CD8-positive, alpha-beta memory T cell (primary cell): ENCODE results near the gene SNRPA. TPM values are rescaled to one million over a fixed set of nuclear protein-coding genes. Genes with fewer than 3 reads are reported as not detected.
"Not testable (repeated sequence)": the region's sequence is repeated elsewhere in the genome, so short reads cannot be mapped to it uniquely, and the experiment has no call there.

Experiments
- CTCF ChIA-PET: fragments of 350-600 bp; sonication (Branson Sonifier 250); formaldehyde crosslinking; loops from one replicate; lab custom pipeline; 2021; ENCODE audit warnings: antibody characterized with exemption; lab: Charles Lee
- POLR2A ChIA-PET: fragments of 350-600 bp; sonication (Branson Sonifier 250); formaldehyde crosslinking; loops from one replicate; lab custom pipeline; 2021; ENCODE audit warnings: antibody characterized with exemption; lab: Charles Lee
- DNase-seq, 5 donors: peaks; one replicate each; pipeline versions ENCODE4 v3.0.0 to v3.0.0-alpha.2; 2020 to 2022; ENCODE audit warnings: mixed read lengths in 1 of 5
- H3K27ac ChIP-seq: one replicate; pipeline ENCODE4 v1.7.0; 2013; ENCODE audit warnings: low read depth, mild to moderate bottlenecking, low read length, moderate library complexity
- H3K27me3 ChIP-seq: 2 replicates; pipeline ENCODE4 v1.7.0; 2013; ENCODE audit warnings: low read length, mild to moderate bottlenecking; ENCODE audit not compliant: insufficient read depth, poor library complexity, severe bottlenecking
- H3K36me3 ChIP-seq: 2 replicates; pipeline ENCODE4 v1.7.0; 2013; ENCODE audit warnings: mild to moderate bottlenecking, low read length, moderate library complexity; ENCODE audit not compliant: insufficient read depth
- H3K4me1 ChIP-seq: 2 replicates; pipeline ENCODE4 v1.7.0; 2013; ENCODE audit warnings: mild to moderate bottlenecking, low read length, moderate library complexity; ENCODE audit not compliant: insufficient read depth
- H3K4me3 ChIP-seq: 2 replicates; pipeline ENCODE4 v1.7.0; 2013; ENCODE audit warnings: mild to moderate bottlenecking, low read length
- H3K9me3 ChIP-seq: 2 replicates; pipeline ENCODE4 v1.7.0; 2013; ENCODE audit warnings: mild to moderate bottlenecking, low read length
- H3K27ac Mint-ChIP-seq, 8 donors: one replicate each; pipeline ENCODE4 v1.8.0; 2020 to 2021; ENCODE audit warnings: mixed read lengths in 8 of 8, mild to moderate bottlenecking in 6 of 8, inconsistent platforms in 3 of 8, moderate library complexity in 3 of 8
- H3K27me3 Mint-ChIP-seq, 2 donors: one replicate each; pipeline ENCODE4 v1.8.0; 2020 to 2021; ENCODE audit warnings: mixed read lengths in 2 of 2, mild to moderate bottlenecking in 1 of 2, moderate library complexity in 1 of 2
- H3K36me3 Mint-ChIP-seq, 3 donors: one replicate each; pipeline ENCODE4 v1.8.0; 2020 to 2021; ENCODE audit warnings: mixed read lengths in 3 of 3, inconsistent platforms in 1 of 3, mild to moderate bottlenecking in 1 of 3
- H3K4me1 Mint-ChIP-seq, 3 donors: one replicate each; pipeline ENCODE4 v1.8.0; 2020 to 2021; ENCODE audit warnings: mixed read lengths in 3 of 3, inconsistent platforms in 1 of 3, mild to moderate bottlenecking in 1 of 3
- H3K4me3 Mint-ChIP-seq, 7 donors: one replicate each; pipeline ENCODE4 v1.8.0; 2020 to 2021; ENCODE audit warnings: mixed read lengths in 7 of 7, mild to moderate bottlenecking in 6 of 7, moderate library complexity in 4 of 7, inconsistent platforms in 2 of 7
- H3K9me3 Mint-ChIP-seq, 5 donors: one replicate each; pipeline ENCODE4 v1.8.0; 2020 to 2022; ENCODE audit warnings: mixed read lengths in 5 of 5, mild to moderate bottlenecking in 3 of 5, moderate library complexity in 2 of 5, inconsistent platforms in 1 of 5
- polyA plus RNA-seq: library from polyadenylated mRNA; unstranded; fragments of 300-500 nt; fragmentation: Illumina TruSeq; gene quantifications from one replicate; pipeline ENCODE4 v1.2.3, GENCODE V29; 2021
- total RNA-seq, 2 experiments: library from RNA; stranded (reverse); gene quantifications; one replicate each; pipeline ENCODE4 v1.2.3, GENCODE V29; 2021

The SNRPA gene
- total and polyA plus RNA-seq, 3 experiments from 2014 or later, result 89.5 to 202 (median 202) TPM

DNA sequence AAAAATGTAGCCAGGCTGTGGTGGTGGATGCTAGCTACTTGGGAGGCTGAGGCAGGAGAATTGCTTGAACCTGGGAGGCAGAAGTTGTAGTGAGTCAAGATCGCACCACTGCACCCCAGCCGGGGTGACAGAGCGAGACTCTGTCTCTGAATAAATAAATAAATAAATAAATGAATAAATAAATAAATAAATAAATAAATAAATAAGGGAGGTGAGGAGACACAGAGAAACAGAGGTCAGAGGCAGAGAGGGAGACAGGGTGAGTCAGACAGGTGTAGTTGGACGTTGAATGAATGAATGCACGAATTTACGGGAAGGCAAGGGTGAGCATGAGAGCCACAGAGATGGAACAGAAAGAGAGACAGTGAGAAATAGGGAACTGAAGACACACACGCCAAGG, 30.1 kb downstream of the SNRPA start:
- no peaks in the 10 kb centered on the region for H3K27me3 ChIP-seq
- no peaks in the 10 kb centered on the region for H3K9me3 ChIP-seq
- Mint-ChIP-seq H3K4me1 (peaks cover 33 to 45% (median 36%) of the 10 kb centered on the region in 3 donors), H3K9me3 (no peaks in the 10 kb centered on the region), H3K27me3 (peaks cover 0 to 1% of the 10 kb centered on the region in 2 donors), H3K27ac (peak overlapping the region in 3 of 8 donors; percentile 40 to 72 (median 66)), H3K4me3 (no peak overlapping the region), H3K36me3 (peaks cover 0 to 51% (median 5%) of the 10 kb centered on the region in 3 donors)
- H3K4me1 ChIP-seq, result peaks cover 31% of the 10 kb centered on the region
- ChIA-PET POLR2A (interaction anchor here (0.6 kb wide), 1 partner anchor 8 kb away, joined by 3 read pairs; no protein-coding TSS in a partner anchor), CTCF (interaction anchor here (1.5 kb wide), 1 partner anchor 17 kb away, joined by 3 read pairs; the partner anchor contains the start of gene EGLN2)
- H3K4me3 ChIP-seq, result no peak overlapping the region
- peaks cover 4% of the 10 kb centered on the region for H3K36me3 ChIP-seq
- no peak for DNase-seq
- H3K27ac ChIP-seq, result no peak overlapping the region

- Histone ChIP-seq H3K36me3 (peaks cover 4% of the 10 kb centered on the region), H3K4me3 (no peak overlapping the region), H3K27ac (no peak overlapping the region), H3K9me3 (no peaks in the 10 kb centered on the region), H3K4me1 (peaks cover 16% of the 10 kb centered on the region), H3K27me3 (no peaks in the 10 kb centered on the region)
- peaks cover 0 to 1% of the 10 kb centered on the region in 2 donors for H3K27me3 Mint-ChIP-seq
- no peak for DNase-seq
- H3K27ac Mint-ChIP-seq, result peak overlapping the region in 1 of 8 donors; percentile 90
- H3K36me3 Mint-ChIP-seq, result peaks cover 0 to 60% (median 5%) of the 10 kb centered on the region in 3 donors
- ChIA-PET CTCF (no interaction called here), POLR2A (no interaction called here)
- no peaks in the 10 kb centered on the region for H3K9me3 Mint-ChIP-seq
- H3K4me1 Mint-ChIP-seq, result peaks cover 18 to 25% (median 19%) of the 10 kb centered on the region in 3 donors
- H3K4me3 Mint-ChIP-seq, result no peak overlapping the region
These were observed 32.7 kb downstream of the SNRPA start for GRCh38 chr19:40783711-40784110.

- H3K27me3 ChIP-seq, H3K9me3 Mint-ChIP-seq, H3K36me3 ChIP-seq, H3K27ac ChIP-seq, CTCF ChIA-PET, H3K27me3 Mint-ChIP-seq, H3K9me3 ChIP-seq, H3K4me3 Mint-ChIP-seq, DNase-seq, H3K4me3 ChIP-seq: not testable (repeated sequence)
- POLR2A ChIA-PET, result interaction anchor here (0.7 kb wide), 1 partner anchor 15 kb away, joined by 3 read pairs; the partner anchor contains the start of gene EGLN2
- peaks cover 0 to 61% (median 5%) of the 10 kb centered on the region in 3 donors for H3K36me3 Mint-ChIP-seq
- peaks cover 11% of the 10 kb centered on the region for H3K4me1 ChIP-seq
- peaks cover 14 to 21% (median 15%) of the 10 kb centered on the region in 3 donors for H3K4me1 Mint-ChIP-seq
- H3K27ac Mint-ChIP-seq, result peak overlapping the region in 2 of 8 donors; percentile 66 to 70
These were observed 33.1 kb downstream of the SNRPA start for GRCh38 chr19:40784146-40784545.

DNA sequence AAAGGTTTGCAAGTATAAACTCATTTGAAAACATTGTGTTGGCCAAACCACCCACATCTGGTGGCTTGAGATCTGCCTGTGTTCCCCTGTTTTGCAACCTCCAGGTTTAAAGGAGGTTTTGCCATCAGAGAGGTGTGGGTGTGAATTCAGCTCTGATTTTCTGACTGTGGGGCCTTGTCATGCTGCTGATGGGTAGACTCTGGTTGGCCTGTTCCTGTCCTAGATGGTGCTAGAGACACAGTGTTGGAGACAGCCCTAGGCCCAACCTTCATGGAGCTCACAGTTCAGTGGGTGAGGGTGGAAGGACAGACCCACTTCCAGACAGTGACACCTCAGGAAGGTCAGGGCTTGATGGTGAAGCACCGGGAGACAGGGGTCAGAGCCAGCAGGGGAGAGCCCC, 34.5 kb downstream of the SNRPA start:
- Histone ChIP-seq H3K9me3 (no peaks in the 10 kb centered on the region), H3K27ac (no peak overlapping the region), H3K27me3 (no peaks in the 10 kb centered on the region), H3K4me1 (no peaks in the 10 kb centered on the region), H3K4me3 (no peak overlapping the region), H3K36me3 (peaks cover 4% of the 10 kb centered on the region)
- H3K27ac Mint-ChIP-seq, result peak overlapping the region in 2 of 8 donors; percentile 74 to 90
- ChIA-PET CTCF (no interaction called here), POLR2A (no interaction called here)
- DNase-seq, result no peak
- no peaks in the 10 kb centered on the region for H3K27me3 Mint-ChIP-seq
- H3K36me3 Mint-ChIP-seq, result peaks cover 6 to 64% (median 9%) of the 10 kb centered on the region in 3 donors
- H3K4me3 Mint-ChIP-seq, result no peak overlapping the region
- H3K9me3 Mint-ChIP-seq, result no peaks in the 10 kb centered on the region
- peaks cover 9 to 10% (median 9%) of the 10 kb centered on the region in 3 donors for H3K4me1 Mint-ChIP-seq

- Histone ChIP-seq H3K4me3 (no peak overlapping the region), H3K4me1 (no peaks in the 10 kb centered on the region), H3K9me3 (no peaks in the 10 kb centered on the region), H3K36me3 (peaks cover 4% of the 10 kb centered on the region), H3K27me3 (no peaks in the 10 kb centered on the region), H3K27ac (no peak overlapping the region)
- no peak overlapping the region for H3K4me3 Mint-ChIP-seq
- H3K27me3 Mint-ChIP-seq, result no peaks in the 10 kb centered on the region
- peak overlapping the region in 5 of 8 donors; percentile 58 to 74 (median 71) for H3K27ac Mint-ChIP-seq
- H3K4me1 Mint-ChIP-seq, result peaks cover 5 to 7% (median 7%) of the 10 kb centered on the region in 3 donors
- DNase-seq, result no peak
- H3K36me3 Mint-ChIP-seq, result peaks cover 6 to 63% (median 8%) of the 10 kb centered on the region in 3 donors
- H3K9me3 Mint-ChIP-seq, result no peaks in the 10 kb centered on the region
- POLR2A ChIA-PET, result interaction anchor here (0.5 to 1.2 kb wide), 2 partner anchors 8 kb away, joined by 3 to 4 read pairs; partner anchors contain the start of gene RAB4B
- CTCF ChIA-PET, result interaction anchor here (0.7 to 3.2 kb wide), 3 partner anchors 8 to 32 kb away, joined by 3 to 14 read pairs (median 5); partner anchors contain the start of genes MIA and RAB4B
These were observed 35.3 kb downstream of the SNRPA start for GRCh38 chr19:40786060-40787037.

- no peak overlapping the region for H3K4me3 Mint-ChIP-seq
- H3K27me3 ChIP-seq, result no peaks in the 10 kb centered on the region
- H3K9me3 Mint-ChIP-seq, result no peaks in the 10 kb centered on the region
- no peak for DNase-seq
- no peak overlapping the region for H3K27ac ChIP-seq
- H3K9me3 ChIP-seq, result no peaks in the 10 kb centered on the region
- no peaks in the 10 kb centered on the region for H3K4me1 ChIP-seq
- H3K36me3 Mint-ChIP-seq, result peaks cover 6 to 52% (median 9%) of the 10 kb centered on the region in 3 donors
- H3K27ac Mint-ChIP-seq, result peak overlapping the region in 2 of 8 donors; percentile 47 to 83
- H3K36me3 ChIP-seq, result no peaks in the 10 kb centered on the region
- peaks cover 6 to 10% (median 9%) of the 10 kb centered on the region in 3 donors for H3K4me1 Mint-ChIP-seq
- no peaks in the 10 kb centered on the region for H3K27me3 Mint-ChIP-seq
- ChIA-PET POLR2A (no interaction called here), CTCF (interaction anchor here (1.1 kb wide), 1 partner anchor 14 kb away, joined by 3 read pairs; no protein-coding TSS in a partner anchor)
- no peak overlapping the region for H3K4me3 ChIP-seq
These were observed 40.3 kb downstream of the SNRPA start for GRCh38 chr19:40791349-40791748.

- peaks cover 6 to 10% (median 9%) of the 10 kb centered on the region in 3 donors for H3K4me1 Mint-ChIP-seq
- peaks cover 6 to 48% (median 9%) of the 10 kb centered on the region in 3 donors for H3K36me3 Mint-ChIP-seq
- Histone ChIP-seq H3K36me3 (no peaks in the 10 kb centered on the region), H3K4me1 (no peaks in the 10 kb centered on the region), H3K4me3 (no peak overlapping the region), H3K27ac (no peak overlapping the region), H3K9me3 (no peaks in the 10 kb centered on the region), H3K27me3 (no peaks in the 10 kb centered on the region)
- ChIA-PET POLR2A (no interaction called here), CTCF (interaction anchor here (1.0 to 1.1 kb wide), 2 partner anchors 13 to 15 kb away, joined by 3 read pairs; no protein-coding TSS in a partner anchor)
- DNase-seq, result no peak
- H3K9me3 Mint-ChIP-seq, result no peaks in the 10 kb centered on the region
- peak overlapping the region in 7 of 8 donors; percentile 8 to 87 (median 72) for H3K27ac Mint-ChIP-seq
- H3K27me3 Mint-ChIP-seq, result no peaks in the 10 kb centered on the region
- peak overlapping the region in 1 of 7 donors; percentile 40 for H3K4me3 Mint-ChIP-seq
These were observed 41.0 kb downstream of the SNRPA start for GRCh38 chr19:40791996-40792395.
